Measurements from ENCODE around the gene CHGA.

DNA sequence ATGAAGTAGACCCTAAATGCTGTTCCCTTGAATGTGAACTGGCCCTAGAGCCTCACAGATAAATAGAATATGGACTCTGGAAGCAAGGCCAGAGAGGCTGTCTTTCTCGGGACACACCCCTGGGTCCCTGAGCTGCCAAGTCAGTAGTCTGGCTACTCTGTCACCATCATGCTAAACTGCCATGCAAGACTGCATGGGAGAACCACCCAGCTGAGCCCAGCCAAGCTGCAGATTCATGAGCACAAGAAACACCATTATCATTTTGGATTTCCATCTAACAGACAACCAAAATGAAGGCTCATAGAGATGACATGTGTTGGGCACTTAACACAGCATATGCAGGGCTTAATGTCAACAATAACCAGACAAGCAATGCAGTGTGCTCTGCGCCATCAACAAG lies 53.3 kb downstream of the CHGA start:
- TF ChIP-seq GABPA (IDR thresholded peaks at IDR 0.05; ENCODE audit: borderline replicate concordance, insufficient read depth, low read length) (no peak), POLR2AphosphoS5 (IDR thresholded peaks at IDR 0.05; ENCODE audit: low read depth, low read length) (no peak), EZH2 (IDR thresholded peaks at IDR 0.05; ENCODE audit: low read depth, low read length, severe bottlenecking) (no peak), CREB1 (IDR thresholded peaks at IDR 0.05) (no peak), ZNF274 (IDR thresholded peaks at IDR 0.05; ENCODE audit: borderline replicate concordance, extremely low read depth, low read length) (no peak)

All from H1 (cell line).